NCI-H748 (cell line): ENCODE measurements around the gene KCNT2.
"Not testable (repeated sequence)": the region's sequence is repeated elsewhere in the genome, so short reads cannot be mapped to it uniquely, and the experiment has no call there.

Experiments used
- DNase-seq: peaks from one replicate; lab custom pipeline; 2025; ENCODE audit not compliant: unreplicated experiment; lab: John Stamatoyannopoulos, UW

KCNT2 gene

GRCh38 chr1:196344453-196344852, 263.8 kb downstream of the KCNT2 start:
- no peak for DNase-seq

DNA sequence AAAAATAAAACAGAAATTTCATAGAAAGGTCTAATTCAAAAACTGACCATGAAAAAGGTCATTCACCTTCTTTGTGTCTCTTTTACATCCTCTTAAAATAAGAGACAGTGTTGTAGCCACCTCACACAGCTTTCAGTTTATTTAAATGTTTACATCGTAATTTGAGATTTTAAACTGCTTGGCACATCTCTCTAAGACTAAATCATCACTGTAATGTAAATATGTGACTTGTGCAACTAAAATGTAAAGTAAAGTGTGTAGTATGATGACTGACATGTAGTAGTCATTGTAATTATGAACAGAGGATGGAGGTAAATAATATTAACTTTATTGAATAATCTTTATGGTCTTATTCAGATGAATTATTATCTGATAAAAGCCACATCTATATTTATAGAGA, 283.9 kb downstream of the KCNT2 start:
- peak; percentile 61 for DNase-seq

DNA sequence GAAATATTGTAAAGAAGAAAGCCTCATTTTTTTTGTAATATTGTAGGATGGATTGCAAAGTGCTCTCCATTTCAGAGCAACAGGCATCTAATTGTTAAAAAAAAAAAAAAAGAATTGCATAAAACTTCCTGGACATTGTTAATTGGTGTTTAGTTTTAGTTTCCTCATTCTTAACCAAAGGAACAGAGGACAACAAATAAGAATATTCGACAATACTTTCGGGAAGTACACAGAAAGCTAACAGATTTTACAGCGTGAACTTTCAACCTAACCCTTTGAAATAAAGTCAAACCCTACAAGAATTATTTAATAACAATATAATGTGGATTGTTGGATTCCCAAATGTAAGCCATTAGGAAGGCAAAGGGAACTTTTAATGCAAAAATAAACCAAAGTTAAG, 284.4 kb downstream of the KCNT2 start:
- DNase-seq, result no peak

DNA sequence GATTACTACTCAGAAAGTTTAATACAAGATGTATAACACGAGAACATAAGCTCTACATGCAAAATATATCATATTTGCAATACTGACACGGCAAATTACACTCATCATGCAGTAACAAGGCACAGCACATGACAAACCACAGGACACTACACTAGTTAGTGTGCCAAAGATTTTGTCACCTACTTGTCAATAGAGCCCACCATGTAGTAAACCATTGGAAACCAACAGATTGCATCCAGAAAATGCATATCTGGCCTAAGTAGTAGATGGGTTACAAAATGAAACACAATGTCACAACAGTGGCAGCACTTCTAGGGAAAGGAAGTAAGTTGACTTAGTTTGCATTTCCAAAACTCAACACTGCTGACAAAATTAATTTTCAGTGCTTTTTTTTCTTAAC, 288.9 kb downstream of the KCNT2 start:
- DNase-seq, result no peak

DNA sequence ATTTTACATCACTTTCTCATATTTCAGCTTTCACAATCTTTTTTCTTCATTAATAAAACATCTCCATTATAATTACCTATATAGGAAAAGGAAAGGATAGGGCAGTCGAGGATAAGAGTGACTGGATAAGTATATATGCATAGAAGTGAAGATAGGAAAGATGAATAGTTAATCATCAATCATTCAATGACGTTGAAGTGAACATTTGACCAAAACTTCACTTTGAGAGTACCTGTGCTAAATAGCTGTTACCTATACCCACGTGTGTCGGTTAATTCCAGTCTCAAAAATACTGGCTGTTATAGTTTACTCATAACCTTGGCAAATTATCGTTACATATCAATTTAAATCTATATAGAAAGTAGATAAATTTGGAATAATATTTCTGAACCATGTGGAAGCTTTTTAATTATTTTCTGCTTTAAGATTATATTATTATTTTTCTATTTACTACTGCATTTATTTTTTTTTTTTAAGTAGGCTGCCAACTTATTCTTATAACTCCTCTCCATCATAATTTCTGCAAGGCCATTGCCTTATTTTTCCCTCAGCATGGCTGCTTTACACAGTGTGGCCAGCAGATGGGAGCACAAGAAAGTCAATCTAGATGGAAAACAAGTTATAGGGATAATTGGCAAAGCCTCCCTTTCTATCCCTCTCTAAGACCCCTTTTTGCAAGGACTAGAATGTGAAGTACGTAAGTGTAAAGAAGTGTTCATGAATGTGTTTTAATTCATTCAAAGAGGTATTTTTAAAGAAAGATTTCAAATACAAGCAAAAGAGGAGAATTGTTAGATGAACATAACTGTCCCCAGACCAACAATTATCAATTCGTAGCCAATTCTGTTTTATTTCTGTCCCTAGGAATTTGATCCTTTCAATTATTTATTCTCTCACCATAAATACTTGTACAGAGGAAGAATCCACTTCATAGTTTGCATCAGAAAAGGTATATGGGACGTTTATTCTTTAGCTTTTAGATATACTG, 290.4 kb downstream of the KCNT2 start:
- peak; percentile 46 for DNase-seq

DNA sequence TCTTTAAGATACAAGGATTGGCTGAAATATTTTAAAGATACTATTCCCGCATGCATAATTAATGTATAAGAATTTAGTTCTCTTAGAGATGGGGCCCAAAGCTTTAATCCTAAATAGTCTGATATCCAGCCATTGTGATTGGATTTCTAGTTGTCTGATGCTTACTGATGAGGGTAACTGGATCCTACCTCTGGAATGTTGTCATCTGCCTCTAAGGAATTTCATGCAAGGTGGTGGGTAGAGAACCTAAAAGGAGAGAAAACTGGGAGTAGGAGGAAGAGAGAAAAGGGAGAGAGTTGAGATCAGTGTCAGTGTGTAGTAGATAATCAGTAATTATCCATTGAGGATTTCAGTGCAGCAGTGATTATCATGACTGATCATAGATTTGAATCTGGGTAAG, 295.5 kb downstream of the KCNT2 start:
- no peak for DNase-seq

GRCh38 chr1:196309386-196309785, 298.9 kb downstream of the KCNT2 start:
- DNase-seq, result peak; percentile 51

DNA sequence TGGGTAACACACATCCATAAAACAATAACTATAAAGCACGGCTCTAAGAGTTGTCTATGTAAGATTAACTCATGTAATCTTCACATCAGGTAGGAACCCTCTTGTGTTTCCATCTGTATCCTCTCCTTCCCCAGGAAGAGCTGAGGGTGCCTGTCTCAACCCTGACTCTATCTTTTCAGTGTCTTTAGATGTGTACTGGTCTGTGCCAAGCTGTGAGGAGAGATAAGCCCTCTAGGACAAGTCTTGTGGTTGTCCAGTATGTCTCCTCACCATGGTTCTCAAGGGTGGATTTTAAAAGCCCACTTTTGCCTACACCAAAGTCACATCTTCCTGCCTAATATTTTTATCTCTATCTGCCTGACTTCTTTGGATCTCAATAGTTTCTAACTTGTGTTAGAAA, 300.1 kb downstream of the KCNT2 start:
- no peak for DNase-seq

GRCh38 chr1:196306421-196306820, 301.8 kb downstream of the KCNT2 start:
- DNase-seq, result no peak

GRCh38 chr1:196305216-196305615, 303.0 kb downstream of the KCNT2 start:
- no peak for DNase-seq

DNA sequence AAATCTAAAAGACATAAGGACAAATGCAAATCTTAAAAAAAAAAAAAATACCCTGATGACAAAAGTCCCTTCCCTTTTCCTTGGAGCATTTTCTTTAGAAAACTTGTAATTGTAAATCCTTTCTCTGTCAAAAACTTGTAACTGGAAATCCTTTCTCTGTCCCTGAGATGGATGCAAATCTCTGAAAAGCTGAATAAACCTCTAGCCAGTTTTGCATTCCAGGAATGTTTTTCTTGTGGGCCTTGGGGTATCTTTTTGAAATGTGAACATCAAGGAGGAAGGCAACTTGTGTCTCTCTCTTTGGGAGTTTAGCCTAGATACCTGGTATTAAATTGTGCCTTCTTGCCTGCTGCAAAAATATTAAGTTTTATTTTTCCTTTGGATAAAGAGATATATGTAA, 305.3 kb downstream of the KCNT2 start:
- DNase-seq, result no peak

GRCh38 chr1:196302420-196302819, 305.8 kb downstream of the KCNT2 start:
- DNase-seq, result no peak

DNA sequence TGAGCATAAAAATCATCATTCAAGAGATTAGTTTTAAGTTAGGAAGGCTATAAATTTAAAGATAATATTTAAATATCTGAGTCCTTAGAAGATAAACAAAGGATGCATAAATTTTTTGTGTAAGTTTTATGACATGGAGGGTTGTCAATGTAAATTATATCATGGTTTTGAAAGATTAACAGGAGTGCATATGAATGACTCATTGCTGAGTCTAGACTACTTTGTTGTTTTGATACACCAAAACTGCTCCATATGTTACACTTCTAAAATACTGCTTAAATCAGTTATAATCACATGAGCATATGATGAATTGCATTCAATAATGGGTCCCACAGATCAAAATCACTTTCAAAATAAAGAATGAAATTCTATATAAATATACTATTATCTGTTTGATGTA, 312.5 kb downstream of the KCNT2 start:
- DNase-seq, result no peak

DNA sequence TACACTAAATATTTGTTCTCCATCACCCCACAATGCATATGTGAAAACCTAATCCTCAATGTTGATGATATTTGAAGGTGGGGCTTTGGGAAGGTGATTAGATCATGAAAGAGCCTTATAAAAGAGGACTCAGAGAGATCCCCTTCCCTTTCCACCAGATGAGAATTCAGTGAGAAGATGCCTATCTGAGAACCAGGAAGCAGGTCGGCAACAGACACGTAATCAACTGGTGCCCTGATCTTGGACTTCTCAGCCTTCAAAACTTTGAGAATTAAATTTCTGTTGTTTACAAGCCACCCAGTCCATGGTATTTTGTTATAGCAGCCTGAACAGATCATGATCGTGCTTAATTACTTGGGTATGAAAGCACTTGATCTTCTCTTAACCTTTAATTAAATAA, 329.4 kb downstream of the KCNT2 start:
- DNase-seq, result no peak

DNA sequence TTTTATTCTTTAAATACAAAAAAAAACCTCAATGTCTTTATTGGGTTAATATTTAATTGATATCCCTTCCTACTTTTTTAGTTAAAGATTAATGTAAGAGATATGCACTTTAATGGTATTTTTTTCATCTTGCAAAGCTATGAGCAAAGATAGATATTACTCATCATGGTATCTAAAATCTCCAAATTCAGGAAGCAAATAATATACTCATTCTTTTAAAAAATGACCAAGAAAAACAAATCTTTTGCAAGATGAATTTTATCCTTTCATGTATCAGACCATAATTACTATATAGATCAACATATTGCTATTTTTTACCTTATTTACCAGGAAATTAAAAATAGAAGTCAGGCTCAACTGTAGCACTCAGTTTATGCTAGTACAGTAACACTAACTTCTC, 330.4 kb downstream of the KCNT2 start:
- DNase-seq, result no peak

DNA sequence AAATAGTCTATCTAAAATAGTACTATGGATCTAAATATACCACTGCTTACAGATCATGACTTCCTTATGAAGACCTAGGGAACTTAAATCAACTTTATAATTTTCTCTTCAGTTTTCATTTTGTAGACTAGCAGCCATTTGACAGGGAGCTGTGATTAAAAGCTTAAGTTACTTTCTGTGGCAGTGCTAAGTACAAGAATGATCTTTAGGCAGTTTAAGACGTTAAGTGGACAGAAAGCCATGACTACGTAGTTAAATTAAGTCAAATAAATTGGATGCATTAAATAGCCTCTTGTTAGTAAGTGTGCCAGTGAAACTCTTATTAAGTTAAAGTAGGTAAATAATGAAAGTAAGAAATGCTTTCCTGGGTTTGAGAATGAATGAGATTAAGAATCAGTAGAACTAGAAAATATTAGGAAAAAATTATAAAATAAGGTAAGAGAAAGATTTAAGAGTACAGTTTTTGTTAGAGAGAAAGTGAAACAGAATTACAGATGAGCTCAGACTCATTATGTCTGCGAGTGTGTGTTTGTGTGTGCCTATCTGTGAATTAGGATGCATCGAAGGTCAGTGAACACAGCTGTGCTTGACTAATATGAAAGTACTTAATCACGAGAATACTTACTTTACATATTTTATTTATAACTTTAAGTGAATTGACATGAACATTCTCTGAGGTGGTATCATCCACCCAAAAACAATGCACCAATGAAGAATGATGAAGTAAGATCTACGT, 336.9 kb downstream of the KCNT2 start:
- DNase-seq, result no peak

DNA sequence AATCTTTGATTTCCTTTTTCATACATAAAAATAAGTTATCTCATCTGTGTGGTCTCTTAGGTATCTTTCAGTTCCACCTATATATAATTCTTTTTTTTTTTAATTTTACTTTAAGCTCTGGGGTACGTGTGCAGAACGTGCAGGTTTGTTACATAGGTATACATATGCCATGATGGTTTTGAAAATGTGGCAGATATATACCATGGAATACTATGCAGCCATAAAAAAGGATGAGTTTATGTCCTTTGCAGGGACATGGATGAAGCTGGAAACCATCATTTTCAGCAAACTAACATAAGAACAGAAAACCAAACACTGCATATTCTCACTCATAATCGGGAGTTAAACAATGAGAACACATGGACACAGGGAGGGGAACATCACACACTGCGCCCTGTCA, 345.2 kb downstream of the KCNT2 start:
- not testable (repeated sequence) for DNase-seq

DNA sequence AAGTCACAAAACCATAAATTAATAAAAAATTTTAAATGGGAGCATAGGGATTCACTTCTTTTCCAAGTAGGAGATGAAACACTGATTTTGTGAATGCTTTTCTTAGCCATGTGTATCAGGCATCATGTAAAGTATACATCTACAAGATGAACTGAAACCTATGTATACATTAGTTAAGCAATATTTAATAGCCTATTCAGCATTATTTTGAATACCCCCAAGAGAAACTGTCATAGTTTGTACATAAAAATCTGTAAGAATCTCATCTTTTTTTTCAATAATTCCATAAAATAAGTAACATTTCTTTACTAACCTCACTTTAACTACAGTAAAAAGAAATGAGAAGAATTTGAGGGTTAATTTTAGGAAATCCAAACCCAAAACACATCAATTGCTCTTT, 348.0 kb downstream of the KCNT2 start:
- no peak for DNase-seq

- DNase-seq, result no peak
Measured at GRCh38 chr1:196259316-196259715, 348.9 kb downstream of the KCNT2 start.

DNA sequence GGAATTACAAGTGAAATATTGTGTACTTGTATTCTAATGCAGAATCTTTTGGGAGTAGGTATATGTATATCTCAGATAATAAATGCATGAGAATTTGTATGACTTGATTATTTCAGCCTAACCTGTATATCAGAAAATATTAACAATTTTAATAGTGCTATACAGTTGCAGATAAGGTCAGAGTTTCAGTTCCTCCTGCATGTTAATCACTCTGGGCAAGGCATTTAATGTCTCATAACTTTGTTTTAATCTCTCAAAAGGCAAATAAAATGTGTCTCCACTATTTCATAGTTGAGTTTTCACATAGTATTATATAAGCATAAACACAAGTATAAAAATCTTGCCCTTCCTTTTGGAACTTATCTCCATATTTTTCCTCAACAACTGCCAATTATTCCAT, 352.5 kb downstream of the KCNT2 start:
- no peak for DNase-seq

DNA sequence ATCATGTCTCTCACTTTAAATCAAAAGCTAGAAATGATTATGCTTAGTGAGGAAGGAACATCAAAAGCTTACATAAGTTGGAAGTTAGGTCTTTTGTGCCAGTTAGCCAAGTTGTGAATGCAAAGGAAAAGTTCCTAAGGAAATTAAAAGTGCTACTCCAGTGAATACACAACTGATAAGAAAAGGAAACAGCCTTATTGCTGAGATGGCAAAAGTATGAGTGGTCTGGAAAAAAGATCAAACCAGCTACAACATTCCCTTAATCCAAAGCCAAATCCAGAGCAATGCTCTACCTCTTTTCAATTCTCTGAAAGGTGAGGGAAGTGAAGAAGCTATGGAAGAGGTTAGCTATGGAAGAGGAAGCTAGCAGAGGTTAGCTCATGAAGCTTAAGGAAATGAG, 378.7 kb downstream of the KCNT2 start:
- DNase-seq, result no peak

DNA sequence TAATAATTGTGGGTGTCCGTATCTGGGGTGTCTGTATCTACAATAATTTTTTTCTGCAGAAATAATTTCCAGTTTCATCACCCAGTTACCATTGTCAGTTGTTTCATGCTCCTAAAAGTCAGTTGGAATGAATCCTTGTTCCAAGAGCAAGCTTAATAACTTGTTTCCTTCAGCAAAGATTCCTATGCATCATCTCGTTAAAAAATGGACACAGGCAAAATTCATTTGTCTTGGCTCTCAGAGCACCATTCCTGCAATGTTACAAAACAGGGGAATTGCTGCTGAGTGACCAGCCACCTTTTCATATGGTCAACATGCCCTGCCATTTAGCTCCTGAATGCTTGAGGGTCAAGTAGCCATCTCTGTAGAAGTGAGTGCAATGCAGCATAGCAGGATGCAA, 393.4 kb downstream of the KCNT2 start:
- DNase-seq, result no peak
